Subcutaneous adipose tissue (tissue), 4 donors: ENCODE data around the gene MRAP2. TPM values are rescaled to one million over a fixed set of nuclear protein-coding genes. Genes with fewer than 3 reads are reported as not detected.

Source experiments
- total RNA-seq, 4 donors: library from RNA; depleted of rRNA; stranded (reverse); fragments of >200 nt; gene quantifications; one replicate each; pipeline ENCODE4 v1.1.0, GENCODE V29; 2016
- TF ChIP-seq, protein P1 (sequence below): fragments of 450-650 bp; IDR thresholded peaks from one replicate; pipeline ENCODE4 v1.5.1; 2016; ENCODE audit warnings: low read depth, mild to moderate bottlenecking, control low read depth, antibody characterized with exemption, moderate library complexity

Gene MRAP2
- total RNA-seq, 4 donors from 2014 or later, result 0.17 to 0.44 (median 0.38) TPM; not detected in 1

DNA sequence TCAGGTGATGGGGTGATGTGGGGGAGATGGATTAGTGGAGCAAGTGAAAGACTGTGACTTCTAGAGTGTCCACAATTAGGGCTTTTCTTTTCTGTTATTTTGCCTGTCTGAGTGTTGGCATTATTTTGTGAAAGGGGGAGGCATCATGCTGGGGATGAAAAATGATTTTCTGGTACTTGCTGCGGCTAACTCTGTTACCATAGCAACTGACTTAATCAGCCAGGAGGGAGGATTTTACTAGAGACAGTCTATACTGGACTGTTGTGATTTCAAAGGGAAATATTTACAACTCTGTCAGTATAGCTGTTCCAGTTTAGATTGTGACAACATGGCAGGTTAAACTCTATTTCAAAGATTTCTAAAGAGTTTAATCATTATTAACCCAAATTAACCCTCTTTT is 30.4 kb upstream of the MRAP2 start:
- TF ChIP-seq, protein P1, sequence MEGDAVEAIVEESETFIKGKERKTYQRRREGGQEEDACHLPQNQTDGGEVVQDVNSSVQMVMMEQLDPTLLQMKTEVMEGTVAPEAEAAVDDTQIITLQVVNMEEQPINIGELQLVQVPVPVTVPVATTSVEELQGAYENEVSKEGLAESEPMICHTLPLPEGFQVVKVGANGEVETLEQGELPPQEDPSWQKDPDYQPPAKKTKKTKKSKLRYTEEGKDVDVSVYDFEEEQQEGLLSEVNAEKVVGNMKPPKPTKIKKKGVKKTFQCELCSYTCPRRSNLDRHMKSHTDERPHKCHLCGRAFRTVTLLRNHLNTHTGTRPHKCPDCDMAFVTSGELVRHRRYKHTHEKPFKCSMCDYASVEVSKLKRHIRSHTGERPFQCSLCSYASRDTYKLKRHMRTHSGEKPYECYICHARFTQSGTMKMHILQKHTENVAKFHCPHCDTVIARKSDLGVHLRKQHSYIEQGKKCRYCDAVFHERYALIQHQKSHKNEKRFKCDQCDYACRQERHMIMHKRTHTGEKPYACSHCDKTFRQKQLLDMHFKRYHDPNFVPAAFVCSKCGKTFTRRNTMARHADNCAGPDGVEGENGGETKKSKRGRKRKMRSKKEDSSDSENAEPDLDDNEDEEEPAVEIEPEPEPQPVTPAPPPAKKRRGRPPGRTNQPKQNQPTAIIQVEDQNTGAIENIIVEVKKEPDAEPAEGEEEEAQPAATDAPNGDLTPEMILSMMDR, result no peak

DNA sequence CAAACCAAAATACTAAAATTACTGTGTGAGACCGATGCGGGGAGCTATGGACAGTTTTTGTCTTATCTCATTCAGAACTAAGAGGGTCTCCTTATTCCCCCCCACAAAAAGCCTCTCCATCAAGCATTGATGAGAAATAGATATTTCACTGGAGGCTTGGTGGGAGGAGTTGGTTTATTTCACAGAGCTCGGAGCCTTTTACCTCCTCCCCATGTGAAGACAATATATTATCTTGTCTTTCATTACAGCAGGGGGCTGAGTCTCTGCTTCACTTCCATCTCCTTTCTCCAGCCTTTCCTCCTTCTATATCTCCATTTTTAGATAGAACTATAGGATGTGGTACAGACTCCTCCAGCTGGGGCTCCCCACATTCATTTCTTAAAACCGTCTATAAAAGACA is 29.9 kb upstream of the MRAP2 start:
- TF ChIP-seq, protein P1, result no peak

DNA sequence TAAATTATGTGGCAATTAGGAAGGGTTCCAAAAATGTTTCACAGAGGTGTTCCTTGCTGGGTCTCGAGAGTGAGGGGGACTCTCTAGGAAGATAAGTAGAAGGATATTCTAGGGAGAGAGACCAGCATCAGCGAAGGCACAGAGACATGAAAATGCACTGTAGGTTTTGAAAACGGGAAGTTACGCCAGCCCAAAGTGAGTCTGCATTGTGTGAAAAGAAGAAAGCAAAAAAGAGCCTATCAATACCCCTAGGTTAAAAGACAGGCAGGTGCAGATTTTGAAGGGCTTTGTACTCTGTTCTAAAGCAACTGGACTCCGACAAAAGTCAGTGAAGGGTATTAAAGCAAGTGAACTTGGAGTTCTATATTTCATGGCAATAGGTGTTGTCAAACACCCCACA is 25.7 kb upstream of the MRAP2 start:
- TF ChIP-seq, protein P1, result no peak

DNA sequence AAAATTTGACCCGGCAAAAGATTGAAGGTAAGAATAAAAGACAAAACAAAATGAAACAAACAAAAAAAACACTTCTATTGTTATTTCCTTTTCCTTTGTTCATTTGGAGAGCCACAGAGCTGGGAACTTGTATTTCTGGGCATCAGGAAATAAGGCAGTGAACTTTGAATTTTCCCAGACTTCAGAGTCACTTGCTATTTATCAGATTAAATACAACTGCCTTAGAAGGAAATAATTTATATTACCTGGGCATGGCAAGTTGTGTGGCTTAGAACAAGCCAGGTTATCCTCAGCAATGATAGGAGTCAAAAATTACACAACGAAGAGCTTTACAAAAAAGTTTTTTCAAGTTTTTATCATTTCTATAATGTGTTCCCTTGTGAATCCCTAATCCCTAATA is 20.2 kb upstream of the MRAP2 start:
- TF ChIP-seq, protein P1, result no peak

DNA sequence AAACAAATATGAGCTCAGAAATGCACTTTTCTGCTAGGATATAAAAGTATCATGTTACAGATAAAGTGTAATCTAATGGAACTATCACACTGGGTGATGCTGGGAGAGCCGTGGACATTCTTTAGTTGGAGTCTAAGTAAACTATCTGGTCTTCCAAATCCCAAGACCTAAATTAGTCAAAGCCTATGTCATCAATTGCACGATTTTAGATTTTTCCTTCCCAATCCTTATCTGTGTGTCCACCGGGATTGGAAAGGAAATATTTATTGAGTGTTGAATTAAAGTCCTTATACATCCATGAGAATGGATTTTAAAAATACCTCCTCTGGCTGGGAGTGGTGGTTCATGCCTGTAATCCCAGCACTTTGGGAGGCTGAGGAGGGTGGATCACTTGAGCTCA is 19.6 kb upstream of the MRAP2 start:
- TF ChIP-seq, protein P1, result no peak

DNA sequence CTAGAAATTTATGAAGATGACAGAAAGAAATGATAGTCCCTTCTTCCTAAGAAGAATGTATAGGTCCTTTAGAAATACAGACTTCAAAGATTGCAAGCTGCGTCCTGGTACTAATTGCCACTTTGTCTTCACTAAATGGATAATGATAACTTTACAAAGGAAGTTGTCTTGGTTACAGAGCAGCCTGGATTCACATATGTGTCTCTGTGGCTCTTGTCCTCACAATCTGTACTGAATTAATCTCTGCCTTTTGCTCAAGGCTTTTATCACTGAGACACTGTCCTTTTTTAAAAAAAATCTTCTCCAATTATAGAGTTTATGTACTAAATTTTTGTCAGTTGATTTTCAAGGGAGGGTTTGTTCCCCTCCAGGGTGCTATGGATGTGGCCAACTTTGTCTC is 17.5 kb upstream of the MRAP2 start:
- TF ChIP-seq, protein P1, result no peak

DNA sequence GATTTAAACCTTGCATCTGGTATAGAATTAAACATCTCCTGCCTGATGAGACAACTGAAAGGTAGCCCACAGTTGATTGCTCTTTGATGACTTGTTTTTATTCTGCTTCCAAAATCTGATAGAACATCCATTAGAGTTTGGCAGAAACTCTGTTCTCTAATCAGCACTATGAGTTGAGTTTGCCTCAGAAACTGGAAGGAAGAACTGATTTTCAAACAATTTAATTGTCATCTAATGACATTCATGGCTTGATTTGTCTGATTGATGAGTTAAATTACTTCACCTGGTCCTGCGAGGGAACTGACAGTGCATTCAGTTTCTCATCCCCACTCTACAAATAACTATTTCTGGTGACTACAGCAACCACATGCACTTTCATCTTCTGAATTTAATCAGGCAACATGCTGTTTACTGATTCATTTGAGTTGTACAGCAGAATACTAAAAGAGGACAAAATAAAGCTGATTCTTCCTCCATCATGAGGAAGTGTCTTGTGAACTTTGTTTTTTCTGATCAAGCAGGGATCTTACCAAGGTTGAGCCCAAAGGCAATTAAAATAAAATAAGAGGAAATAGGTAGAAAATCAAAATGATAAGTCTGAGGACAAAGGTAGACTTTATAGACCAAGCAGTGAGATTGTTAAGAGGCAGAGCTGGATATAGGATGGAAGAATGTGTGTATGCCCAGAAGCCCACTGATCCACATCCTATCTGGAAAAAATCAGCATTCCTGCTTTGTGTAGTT is 15.7 kb upstream of the MRAP2 start:
- TF ChIP-seq, protein P1, result no peak
